Neural progenitor cell (in vitro differentiated cells): ENCODE data around the gene TPT1.

ENCODE experiments used
- CTCF ChIP-seq: fragments of 200-600 bp; sonication (generic); IDR thresholded peaks from 2 replicates; pipeline ENCODE4 v1.5.1; 2017; ENCODE audit warnings: antibody characterized with exemption, mild to moderate bottlenecking
- EZH2 ChIP-seq: fragments of 200-600 bp; sonication (generic); IDR thresholded peaks from 2 replicates; pipeline ENCODE4 v1.6.1; 2017; ENCODE audit warnings: antibody characterized with exemption, mild to moderate bottlenecking, moderate library complexity
- EZH2phosphoT487 ChIP-seq: fragments of 200-600 bp; sonication (generic); IDR thresholded peaks from 2 replicates; pipeline ENCODE4 v1.6.1; 2017; ENCODE audit warnings: antibody characterized with exemption

- TF ChIP-seq CTCF (no peak), EZH2 (no peak), EZH2phosphoT487 (no peak)
Observed at GRCh38 chr13:45310341-45311131, 30.4 kb downstream of the TPT1 start.
